ENCODE measurements around the gene THRSP.
A peak's percentile ranks its signal among the peaks of the same experiment; 100 is the strongest.
"Not testable (repeated sequence)": the region's sequence is repeated elsewhere in the genome, so short reads cannot be mapped to it uniquely, and the experiment has no call there.

THRSP gene

GRCh38 chr11:78066471-78066870, 2.8 kb downstream of the THRSP start:
- no peak for DNase-seq (ENCODE audit: low read depth in 2 of 2)

GRCh38 chr11:78067704-78068103, 4.0 kb downstream of the THRSP start:
- no peak for DNase-seq (ENCODE audit: low read depth in 2 of 2)

GRCh38 chr11:78069465-78069864, 5.8 kb downstream of the THRSP start:
- DNase-seq (ENCODE audit: low read depth in 2 of 2), result no peak

- no peak for DNase-seq (ENCODE audit: low read depth in 2 of 2)
Measured at GRCh38 chr11:78070621-78071020, 7.0 kb downstream of the THRSP start.

- DNase-seq (ENCODE audit: low read depth in 2 of 2), result no peak
Measured at GRCh38 chr11:78071717-78072116, 8.1 kb downstream of the THRSP start.

GRCh38 chr11:78072455-78072854, 8.8 kb downstream of the THRSP start:
- no peak for DNase-seq (ENCODE audit: low read depth in 2 of 2)

GRCh38 chr11:78074756-78075155, 11.1 kb downstream of the THRSP start:
- no peak for DNase-seq (ENCODE audit: low read depth in 2 of 2)

- DNase-seq (ENCODE audit: low read depth in 2 of 2), result no peak
Measured at GRCh38 chr11:78076733-78077403, 13.2 kb downstream of the THRSP start.

- DNase-seq (ENCODE audit: low read depth in 2 of 2), result not testable (repeated sequence)
Measured at GRCh38 chr11:78077592-78077991, 13.9 kb downstream of the THRSP start.

GRCh38 chr11:78078218-78079167, 14.8 kb downstream of the THRSP start:
- DNase-seq (ENCODE audit: low read depth in 2 of 2), result no peak

GRCh38 chr11:78079232-78080083, 15.8 kb downstream of the THRSP start, which contains the start of gene NDUFC2:
NDUFC2 (minus strand) TSS chr11:78079862; CDS start chr11:78079744, 118 bp downstream.
- DNase-seq (ENCODE audit: low read depth in 2 of 2), result peak; percentile 27 to 29

GRCh38 chr11:78080084-78080817, 16.6 kb downstream of the THRSP start:
- DNase-seq (ENCODE audit: low read depth in 2 of 2), result no peak

- no peak for DNase-seq (ENCODE audit: low read depth in 2 of 2)
Measured at GRCh38 chr11:78080818-78081495, 17.3 kb downstream of the THRSP start.

- no peak for DNase-seq (ENCODE audit: low read depth in 2 of 2)
Measured at GRCh38 chr11:78081583-78081982, 17.9 kb downstream of the THRSP start.

- no peak for DNase-seq (ENCODE audit: low read depth in 2 of 2)
Measured at GRCh38 chr11:78082146-78082545, 18.5 kb downstream of the THRSP start.

- DNase-seq (ENCODE audit: low read depth in 2 of 2), result no peak
Measured at GRCh38 chr11:78083021-78083420, 19.4 kb downstream of the THRSP start.

- not testable (repeated sequence) for DNase-seq (ENCODE audit: low read depth in 2 of 2)
Measured at GRCh38 chr11:78084506-78084905, 20.8 kb downstream of the THRSP start.

GRCh38 chr11:78085972-78086371, 22.3 kb downstream of the THRSP start:
- DNase-seq (ENCODE audit: low read depth in 2 of 2), result no peak

- not testable (repeated sequence) for DNase-seq (ENCODE audit: low read depth in 2 of 2)
Measured at GRCh38 chr11:78086521-78087074, 22.9 kb downstream of the THRSP start.

GRCh38 chr11:78094250-78094649, 30.6 kb downstream of the THRSP start:
- DNase-seq (ENCODE audit: low read depth in 2 of 2), result no peak
